GM12872 (cell line): ENCODE data around the gene ATP5F1A.

Source experiments
- CTCF ChIP-seq: IDR thresholded peaks from 3 replicates; pipeline ENCODE4 v1.5.1; 2011; ENCODE audit warnings: low read depth, mild to moderate bottlenecking, low read length, moderate library complexity; ENCODE audit not compliant: insufficient read depth

The ATP5F1A gene

GRCh38 chr18:46037512-46038305 lies 60.4 kb downstream of the ATP5F1A start:
- no peak for TF ChIP-seq CTCF

GRCh38 chr18:46035696-46036680 lies 62.1 kb downstream of the ATP5F1A start:
- no peak for TF ChIP-seq CTCF

- no peak for TF ChIP-seq CTCF
These were observed 63.9 kb downstream of the ATP5F1A start for GRCh38 chr18:46034230-46034629.

GRCh38 chr18:46031741-46032140 lies 66.4 kb downstream of the ATP5F1A start:
- no peak for TF ChIP-seq CTCF
